DND-41 (cell line): ENCODE data around the gene GDF9.

Experiments used
- ATAC-seq: fragments of 200-7000 bp; cut with Tn5 transposase; 3 replicates; pipeline ENCODE4 v1.9.1; 2021; ENCODE audit warnings: low read depth; ENCODE audit not compliant: insufficient read depth
- DNase-seq: peaks from one replicate; pipeline ENCODE4 v3.0.0-alpha.2; 2020
- H2AFZ ChIP-seq: 2 replicates; pipeline ENCODE4 v1.6.0; 2012; ENCODE audit warnings: low read depth, low read length
- H3K27ac ChIP-seq: 2 replicates; pipeline ENCODE4 v1.5.1; 2012; ENCODE audit warnings: low read length, inconsistent platforms
- H3K27me3 ChIP-seq: fragments of 200-600 bp; sonication (generic); 2 replicates; pipeline ENCODE4 v1.6.0; 2012; ENCODE audit warnings: low read length, mild to moderate bottlenecking, inconsistent platforms; ENCODE audit not compliant: insufficient read depth, poor library complexity
- H3K36me3 ChIP-seq: 2 replicates; pipeline ENCODE4 v1.5.1; 2012; ENCODE audit warnings: low read length, inconsistent platforms; ENCODE audit not compliant: insufficient read depth
- H3K4me1 ChIP-seq: 2 replicates; pipeline ENCODE4 v1.5.1; 2012; ENCODE audit warnings: mild to moderate bottlenecking, low read length; ENCODE audit not compliant: insufficient read depth
- H3K4me2 ChIP-seq: 2 replicates; pipeline ENCODE4 v1.6.0; 2012; ENCODE audit warnings: mild to moderate bottlenecking, moderate library complexity, low read length, inconsistent platforms; ENCODE audit not compliant: insufficient read depth
- H3K4me3 ChIP-seq, 2 experiments: fragments of 200-600 bp in 1 of 2; shearing (Covaris generic) in 1 of 2; 2 replicates each; pipeline ENCODE4 v1.5.1; 2012 to 2016; ENCODE audit warnings: inconsistent platforms in 2 of 2, low read length in 2 of 2, mild to moderate bottlenecking in 2 of 2, low read depth in 1 of 2, moderate library complexity in 1 of 2
- H3K79me2 ChIP-seq: 2 replicates; pipeline ENCODE4 v1.6.0; 2012; ENCODE audit warnings: low read length, inconsistent platforms; ENCODE audit not compliant: insufficient read depth
- H3K9ac ChIP-seq: 2 replicates; pipeline ENCODE4 v1.6.0; 2012; ENCODE audit warnings: low read depth, mild to moderate bottlenecking, inconsistent platforms, low read length, moderate library complexity
- H3K9me3 ChIP-seq: 2 replicates; pipeline ENCODE4 v1.5.1; 2012; ENCODE audit warnings: low read length, moderate library complexity, mild to moderate bottlenecking, inconsistent platforms; ENCODE audit not compliant: insufficient read depth, severe bottlenecking
- H4K20me1 ChIP-seq: 2 replicates; pipeline ENCODE4 v1.6.0; 2012; ENCODE audit warnings: low read length; ENCODE audit not compliant: insufficient read depth
- EZH2 ChIP-seq: IDR thresholded peaks from 3 replicates; pipeline ENCODE4 v1.6.1; 2012; ENCODE audit warnings: borderline replicate concordance, low read depth, mild to moderate bottlenecking, moderate library complexity, low read length, inconsistent platforms; ENCODE audit not compliant: severe bottlenecking
- TF ChIP-seq, protein P1 (sequence below): IDR thresholded peaks from 2 replicates; pipeline ENCODE4 v1.5.1; 2012; ENCODE audit warnings: borderline replicate concordance, low read length, moderate library complexity, mild to moderate bottlenecking; ENCODE audit not compliant: poor library complexity, severe bottlenecking; ENCODE audit errors: extremely low read depth

Gene GDF9

DNA sequence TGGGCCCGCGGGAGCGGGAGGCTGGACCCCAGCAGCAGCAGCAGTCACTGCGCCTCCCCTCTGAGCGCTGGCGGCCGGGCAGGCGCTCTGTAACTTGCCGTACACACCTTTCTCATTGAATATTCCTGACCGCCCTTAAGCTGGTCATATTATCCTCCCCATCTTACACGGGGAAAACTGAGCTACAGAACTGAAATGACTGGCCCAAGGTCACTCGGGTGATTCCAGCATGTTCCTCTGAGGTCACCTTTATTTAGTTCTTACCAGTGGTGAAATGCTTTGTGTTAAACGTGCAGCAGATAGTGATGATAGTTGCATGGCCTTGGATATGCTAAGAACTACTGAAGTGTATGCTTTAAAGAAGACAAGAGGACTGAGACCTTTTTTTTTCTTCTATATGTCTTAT, 780 bp upstream of the GDF9 start:
- H3K9me3 ChIP-seq = no peaks in the 10 kb centered on the region
- DNase-seq (no peak), ATAC-seq (no peak; the same call in 2 of the 3 replicates)
- H3K27me3 ChIP-seq = no peaks in the 10 kb centered on the region
- H3K4me3 ChIP-seq = peak overlapping the region; percentile 68 to 85
- H3K4me2 ChIP-seq = peak overlapping the region; percentile 77
- peak overlapping the region; percentile 90 for H3K27ac ChIP-seq
- TF ChIP-seq, protein P1, sequence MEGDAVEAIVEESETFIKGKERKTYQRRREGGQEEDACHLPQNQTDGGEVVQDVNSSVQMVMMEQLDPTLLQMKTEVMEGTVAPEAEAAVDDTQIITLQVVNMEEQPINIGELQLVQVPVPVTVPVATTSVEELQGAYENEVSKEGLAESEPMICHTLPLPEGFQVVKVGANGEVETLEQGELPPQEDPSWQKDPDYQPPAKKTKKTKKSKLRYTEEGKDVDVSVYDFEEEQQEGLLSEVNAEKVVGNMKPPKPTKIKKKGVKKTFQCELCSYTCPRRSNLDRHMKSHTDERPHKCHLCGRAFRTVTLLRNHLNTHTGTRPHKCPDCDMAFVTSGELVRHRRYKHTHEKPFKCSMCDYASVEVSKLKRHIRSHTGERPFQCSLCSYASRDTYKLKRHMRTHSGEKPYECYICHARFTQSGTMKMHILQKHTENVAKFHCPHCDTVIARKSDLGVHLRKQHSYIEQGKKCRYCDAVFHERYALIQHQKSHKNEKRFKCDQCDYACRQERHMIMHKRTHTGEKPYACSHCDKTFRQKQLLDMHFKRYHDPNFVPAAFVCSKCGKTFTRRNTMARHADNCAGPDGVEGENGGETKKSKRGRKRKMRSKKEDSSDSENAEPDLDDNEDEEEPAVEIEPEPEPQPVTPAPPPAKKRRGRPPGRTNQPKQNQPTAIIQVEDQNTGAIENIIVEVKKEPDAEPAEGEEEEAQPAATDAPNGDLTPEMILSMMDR = no peak
- TF ChIP-seq EZH2 = no peak
- H3K9ac ChIP-seq = peak overlapping the region; percentile 80
- peak overlapping the region; percentile 95 for H2AFZ ChIP-seq
- H3K4me1 ChIP-seq = peaks cover 24% of the 10 kb centered on the region
- peaks cover 23% of the 10 kb centered on the region for H3K79me2 ChIP-seq
- H4K20me1 ChIP-seq = peaks cover 12% of the 10 kb centered on the region
- H3K36me3 ChIP-seq = peaks cover 39% of the 10 kb centered on the region

DNA sequence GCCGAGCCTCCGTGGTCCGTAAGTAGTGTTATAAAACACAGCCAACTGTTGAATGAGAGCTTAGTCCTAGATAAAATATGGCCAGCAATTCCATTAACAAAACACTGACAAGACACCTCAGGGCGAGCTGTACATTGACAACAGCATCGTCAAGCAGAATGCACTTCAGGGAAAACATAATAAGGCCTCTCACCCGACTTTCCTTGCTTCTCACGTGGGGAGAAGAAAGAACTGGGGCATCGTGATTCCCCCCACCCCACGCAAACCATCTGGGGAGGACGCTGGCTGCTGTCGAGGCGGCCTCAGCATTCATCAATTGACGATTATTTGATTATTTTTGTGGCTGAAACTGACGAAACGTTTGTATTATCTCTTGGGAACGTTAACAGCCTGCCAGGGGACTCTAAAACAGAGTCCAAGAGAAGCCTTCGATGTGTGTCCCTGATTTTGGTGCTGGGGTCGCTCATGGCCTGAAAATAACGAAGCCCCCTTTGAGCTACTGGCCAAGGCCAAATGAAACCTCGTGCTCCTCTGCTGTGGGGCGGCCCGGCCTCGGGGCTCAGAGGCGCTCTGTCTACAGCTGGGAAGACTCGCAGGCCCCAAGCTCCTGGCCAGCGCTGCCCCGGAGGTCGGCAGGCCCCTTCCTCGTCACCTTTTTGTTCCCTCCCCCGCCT, 464 bp downstream of the GDF9 start:
- Histone ChIP-seq H3K27me3 (no peaks in the 10 kb centered on the region), H3K4me2 (peak overlapping the region; percentile 77), H3K4me1 (peaks cover 24% of the 10 kb centered on the region), H2AFZ (peak overlapping the region; percentile 95), H4K20me1 (peaks cover 11% of the 10 kb centered on the region; the same call in 1 of the 2 replicates), H3K9me3 (no peaks in the 10 kb centered on the region), H3K79me2 (peaks cover 23% of the 10 kb centered on the region), H3K4me3 (peak overlapping the region; percentile 68 to 85), H3K27ac (peak overlapping the region; percentile 90), H3K36me3 (peaks cover 29% of the 10 kb centered on the region), H3K9ac (peak overlapping the region; percentile 80)
- TF ChIP-seq, protein P1 = no peak
- no peak for TF ChIP-seq EZH2
- ATAC-seq (no peak; the same call in 2 of the 3 replicates), DNase-seq (no peak)

DNA sequence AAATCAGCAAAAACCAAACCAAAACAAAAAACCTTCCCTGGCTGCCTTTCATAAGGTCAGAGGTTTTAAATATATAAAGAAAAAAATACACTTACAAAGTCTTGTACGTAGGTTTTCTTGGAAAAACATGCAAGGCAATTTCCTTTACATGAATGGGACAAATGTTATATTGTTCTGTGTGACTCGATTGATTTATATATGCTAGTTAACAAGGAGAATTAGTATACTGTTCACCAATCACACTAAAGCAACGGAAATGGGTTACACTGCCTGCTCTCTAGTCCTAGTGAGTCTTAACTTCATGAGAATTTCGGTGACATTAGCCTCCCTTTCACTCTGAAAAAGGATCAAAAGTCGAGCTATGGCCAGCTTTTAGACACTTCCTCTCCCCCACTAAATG, 5.5 kb downstream of the GDF9 start:
- Histone ChIP-seq H2AFZ (no peak overlapping the region), H3K79me2 (no peaks in the 10 kb centered on the region), H3K36me3 (no peaks in the 10 kb centered on the region), H3K9me3 (no peaks in the 10 kb centered on the region), H3K4me2 (no peak overlapping the region), H3K9ac (no peak overlapping the region), H3K27me3 (no peaks in the 10 kb centered on the region), H3K4me3 (no peak overlapping the region), H4K20me1 (no peaks in the 10 kb centered on the region), H3K27ac (no peak overlapping the region), H3K4me1 (peaks cover 6% of the 10 kb centered on the region)
- no peak for ATAC-seq
- no peak for DNase-seq
- TF ChIP-seq, protein P1 = no peak
- no peak for TF ChIP-seq EZH2

DNA sequence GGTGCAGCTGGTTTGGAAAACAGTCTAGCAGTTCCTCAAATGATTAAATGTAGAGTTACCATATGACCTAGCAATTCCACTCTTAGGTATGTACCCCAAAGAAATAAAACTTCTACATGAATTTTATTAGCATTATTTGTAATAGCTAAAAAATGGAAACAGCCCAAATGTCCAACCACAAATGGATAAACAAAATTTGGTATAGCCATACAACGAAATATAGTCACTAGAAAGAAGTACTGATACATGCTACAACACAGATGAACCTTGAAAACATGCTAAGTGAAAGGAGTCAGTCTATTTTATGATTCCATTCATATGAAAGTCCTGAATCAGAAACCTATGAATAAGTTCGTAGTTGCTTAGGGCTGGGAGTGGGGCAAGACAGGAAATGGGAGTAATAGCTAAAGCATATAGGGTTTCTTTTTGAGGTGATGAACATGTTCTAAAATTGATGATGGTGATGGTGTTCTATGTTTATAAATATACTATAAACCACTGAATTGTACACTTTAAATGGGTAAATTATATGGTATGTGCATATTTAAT, 6.3 kb downstream of the GDF9 start:
- Histone ChIP-seq H3K9me3 (no peaks in the 10 kb centered on the region), H3K4me3 (no peak overlapping the region), H3K4me2 (no peak overlapping the region), H2AFZ (no peak overlapping the region), H3K27ac (no peak overlapping the region), H3K27me3 (no peaks in the 10 kb centered on the region), H3K79me2 (no peaks in the 10 kb centered on the region), H3K36me3 (no peaks in the 10 kb centered on the region), H4K20me1 (no peaks in the 10 kb centered on the region), H3K4me1 (no peaks in the 10 kb centered on the region), H3K9ac (no peak overlapping the region)
- ATAC-seq = no peak
- TF ChIP-seq EZH2 = no peak
- TF ChIP-seq, protein P1 = no peak
- no peak for DNase-seq
